ENCODE measurements around the gene OSBPL3.

- TF ChIP-seq CTCF (IDR thresholded peaks at IDR 0.05 in 2 of 3, conservative IDR thresholded peaks at IDR 0.05 in 1 of 3; ENCODE audit: borderline replicate concordance in 1 of 3, insufficient read depth in 1 of 3, low read depth in 2 of 3, low read length in 2 of 3) (no peak), REST (IDR thresholded peaks at IDR 0.05; ENCODE audit: low read depth) (no peak), POLR2A (IDR thresholded peaks at IDR 0.05; ENCODE audit: borderline replicate concordance, extremely low read depth, insufficient read depth, insufficient read length) (no peak), SP1 (IDR thresholded peaks at IDR 0.05; ENCODE audit: low read depth) (no peak)
Observed at GRCh38 chr7:24932815-24933214, 47.2 kb downstream of the OSBPL3 start.

All from HCT116 (cell line).